ENCODE results near the gene USP24.
"Not testable (repeated sequence)": the region's sequence is repeated elsewhere in the genome, so short reads cannot be mapped to it uniquely, and the experiment has no call there.

The USP24 gene

DNA sequence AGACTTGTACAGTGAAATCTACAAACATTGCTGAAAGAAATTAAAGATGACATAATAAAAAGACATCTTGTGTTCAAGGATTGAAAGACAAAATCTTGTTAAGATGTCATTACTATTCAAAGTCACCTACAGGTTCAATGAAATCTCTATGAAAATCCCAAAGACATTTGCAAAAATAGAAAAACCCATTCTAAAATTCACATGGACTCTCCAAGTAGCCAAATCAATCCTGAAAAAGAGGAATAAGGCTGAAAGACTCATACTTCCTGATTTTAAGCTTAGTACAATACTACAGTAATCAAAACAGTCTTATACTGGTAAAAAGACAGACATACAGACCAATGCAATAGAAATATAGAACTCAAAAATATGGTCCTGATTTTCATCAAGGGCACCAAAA lies 97.2 kb downstream of the USP24 start:
- TF ChIP-seq, protein P1, sequence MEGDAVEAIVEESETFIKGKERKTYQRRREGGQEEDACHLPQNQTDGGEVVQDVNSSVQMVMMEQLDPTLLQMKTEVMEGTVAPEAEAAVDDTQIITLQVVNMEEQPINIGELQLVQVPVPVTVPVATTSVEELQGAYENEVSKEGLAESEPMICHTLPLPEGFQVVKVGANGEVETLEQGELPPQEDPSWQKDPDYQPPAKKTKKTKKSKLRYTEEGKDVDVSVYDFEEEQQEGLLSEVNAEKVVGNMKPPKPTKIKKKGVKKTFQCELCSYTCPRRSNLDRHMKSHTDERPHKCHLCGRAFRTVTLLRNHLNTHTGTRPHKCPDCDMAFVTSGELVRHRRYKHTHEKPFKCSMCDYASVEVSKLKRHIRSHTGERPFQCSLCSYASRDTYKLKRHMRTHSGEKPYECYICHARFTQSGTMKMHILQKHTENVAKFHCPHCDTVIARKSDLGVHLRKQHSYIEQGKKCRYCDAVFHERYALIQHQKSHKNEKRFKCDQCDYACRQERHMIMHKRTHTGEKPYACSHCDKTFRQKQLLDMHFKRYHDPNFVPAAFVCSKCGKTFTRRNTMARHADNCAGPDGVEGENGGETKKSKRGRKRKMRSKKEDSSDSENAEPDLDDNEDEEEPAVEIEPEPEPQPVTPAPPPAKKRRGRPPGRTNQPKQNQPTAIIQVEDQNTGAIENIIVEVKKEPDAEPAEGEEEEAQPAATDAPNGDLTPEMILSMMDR (IDR thresholded peaks at IDR 0.05; ENCODE audit: low read depth, low read length), result no peak
- in situ Hi-C loops (cut with HindIII; ENCODE audit: low sequenced_read_pairs), result no loop called here
- DNase-seq (ENCODE audit: low read depth, low spot score), result no peak
- no peak overlapping the region for H3K4me3 ChIP-seq (ENCODE audit: low read depth, low read length)

DNA sequence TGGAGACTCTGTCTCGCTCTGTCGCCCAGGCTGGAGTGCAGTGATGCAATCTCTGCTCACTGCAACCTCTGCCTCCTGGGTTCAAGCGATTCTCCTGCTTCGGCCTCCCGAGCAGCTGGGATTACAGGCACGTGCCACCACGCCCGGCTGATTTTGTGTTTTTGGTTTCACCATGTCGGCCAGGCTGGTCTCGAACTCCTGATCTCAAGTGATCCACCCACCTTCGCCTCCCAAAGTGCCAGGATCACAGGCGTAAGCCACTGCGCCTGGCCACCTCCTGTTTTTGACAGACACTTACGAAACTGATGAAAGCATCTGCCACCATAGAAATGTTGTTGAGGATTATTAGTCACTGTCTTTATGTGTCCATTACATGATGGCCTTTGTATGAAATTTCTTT lies 106.2 kb downstream of the USP24 start:
- DNase-seq (ENCODE audit: low read depth, low spot score); in situ Hi-C loops (cut with HindIII; ENCODE audit: low sequenced_read_pairs); H3K4me3 ChIP-seq (ENCODE audit: low read depth, low read length): not testable (repeated sequence)

DNA sequence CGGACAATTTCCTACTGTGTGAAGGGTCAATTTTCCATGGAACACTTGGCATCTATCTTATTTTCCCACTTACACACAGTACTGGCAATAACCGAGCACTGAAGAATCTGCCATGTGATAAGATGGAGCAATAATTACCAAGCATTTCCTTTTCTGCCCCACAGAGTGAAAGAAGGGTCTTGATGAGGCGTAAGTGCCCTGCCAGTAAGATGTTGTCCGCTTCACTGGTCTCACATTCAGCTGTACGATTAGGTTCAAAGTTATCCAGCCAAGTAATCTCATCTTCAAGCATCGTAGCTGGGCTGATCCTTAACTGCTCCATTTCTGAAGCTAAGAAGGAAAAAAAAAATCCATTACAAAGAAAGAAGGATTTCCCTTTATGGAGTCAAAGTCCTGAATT lies 108.1 kb downstream of the USP24 start:
- TF ChIP-seq, protein P1 (IDR thresholded peaks at IDR 0.05; ENCODE audit: low read depth, low read length), result no peak
- in situ Hi-C loops (cut with HindIII; ENCODE audit: low sequenced_read_pairs), result no loop called here
- no peak for DNase-seq (ENCODE audit: low read depth, low spot score)
- H3K4me3 ChIP-seq (ENCODE audit: low read depth, low read length), result no peak overlapping the region

DNA sequence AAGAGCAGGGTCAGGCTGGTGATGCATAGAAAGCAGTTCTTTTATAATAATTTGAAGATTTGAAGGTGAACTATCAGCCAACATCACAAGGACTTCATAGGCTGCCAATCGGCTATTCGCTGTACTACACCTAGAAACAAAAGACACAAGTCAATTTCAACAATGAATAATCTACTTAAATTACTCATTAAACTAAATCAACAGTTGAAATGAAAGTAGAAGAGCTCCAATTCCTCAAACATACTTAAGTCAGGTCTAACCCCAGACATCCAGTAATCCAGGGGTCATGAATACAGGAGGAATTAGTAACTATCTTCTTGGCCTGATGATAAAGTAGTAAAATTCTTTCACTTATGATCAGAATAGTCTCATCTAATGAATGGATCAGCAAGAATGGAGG lies 111.3 kb downstream of the USP24 start:
- H3K4me3 ChIP-seq (ENCODE audit: low read depth, low read length), result no peak overlapping the region
- no peak for DNase-seq (ENCODE audit: low read depth, low spot score)
- in situ Hi-C loops (cut with HindIII; ENCODE audit: low sequenced_read_pairs), result no loop called here
- TF ChIP-seq, protein P1 (IDR thresholded peaks at IDR 0.05; ENCODE audit: low read depth, low read length), result no peak

DNA sequence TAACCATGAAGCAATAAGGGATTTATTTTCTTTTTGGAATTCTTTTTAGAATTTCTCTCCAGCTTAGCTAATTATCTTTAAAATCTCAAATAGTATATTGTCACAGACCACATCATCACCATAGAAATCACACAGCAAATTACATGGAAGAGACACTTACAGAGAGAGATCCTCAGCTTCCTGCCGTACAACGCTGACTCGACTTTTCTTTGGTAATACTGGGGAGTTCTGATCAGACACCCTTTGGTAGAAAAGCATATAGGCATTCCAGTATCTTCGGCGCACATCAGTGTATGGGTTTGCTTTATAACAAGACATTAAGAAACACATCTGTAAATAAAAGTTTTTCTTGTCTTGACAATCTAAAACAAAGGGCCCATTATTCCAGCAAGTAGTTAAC lies 120.1 kb downstream of the USP24 start:
- in situ Hi-C loops (cut with HindIII; ENCODE audit: low sequenced_read_pairs), result no loop called here
- TF ChIP-seq, protein P1 (IDR thresholded peaks at IDR 0.05; ENCODE audit: low read depth, low read length), result no peak
- H3K4me3 ChIP-seq (ENCODE audit: low read depth, low read length), result no peak overlapping the region
- no peak for DNase-seq (ENCODE audit: low read depth, low spot score)

DNA sequence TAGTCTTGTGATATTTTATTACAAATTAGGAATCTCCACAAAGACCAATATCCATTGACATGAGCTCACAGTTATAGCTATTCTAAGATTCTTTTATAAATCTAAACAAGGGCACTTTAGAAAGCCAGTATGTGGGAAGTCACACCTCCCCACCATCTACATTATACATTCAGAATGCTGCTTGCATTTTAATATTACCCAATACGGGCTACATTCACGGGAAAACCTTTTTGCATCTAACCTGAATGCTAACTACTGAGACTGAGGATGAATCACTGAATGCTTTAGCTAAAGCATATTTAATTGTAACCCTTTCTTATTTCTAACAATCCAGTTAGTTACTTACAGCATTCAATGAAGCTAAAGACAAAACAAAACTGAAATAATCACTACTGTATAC lies 122.7 kb downstream of the USP24 start:
- TF ChIP-seq, protein P1 (IDR thresholded peaks at IDR 0.05; ENCODE audit: low read depth, low read length), result no peak
- in situ Hi-C loops (cut with HindIII; ENCODE audit: low sequenced_read_pairs), result no loop called here
- H3K4me3 ChIP-seq (ENCODE audit: low read depth, low read length), result no peak overlapping the region
- no peak for DNase-seq (ENCODE audit: low read depth, low spot score)

DNA sequence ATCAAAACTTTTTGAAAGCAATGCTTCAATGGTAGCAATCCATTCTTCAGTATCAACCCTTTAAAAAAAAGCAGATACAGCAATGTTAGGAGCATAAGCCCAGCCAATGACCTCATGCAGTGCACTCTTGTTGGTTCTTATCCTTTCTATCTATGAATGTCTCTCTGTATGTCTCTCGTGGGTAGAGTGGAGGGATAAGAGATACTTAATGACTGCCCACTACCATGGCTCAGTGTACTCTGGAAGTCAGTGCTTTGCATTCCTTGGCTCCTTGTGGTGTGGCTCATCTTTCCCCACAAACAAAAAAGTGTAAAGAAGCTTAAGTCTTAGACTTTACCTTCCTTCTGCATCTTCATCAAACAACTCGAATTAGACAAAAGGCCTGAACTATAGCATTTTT lies 125.5 kb downstream of the USP24 start:
- H3K4me3 ChIP-seq (ENCODE audit: low read depth, low read length), result no peak overlapping the region
- TF ChIP-seq, protein P1 (IDR thresholded peaks at IDR 0.05; ENCODE audit: low read depth, low read length), result no peak
- in situ Hi-C loops (cut with HindIII; ENCODE audit: low sequenced_read_pairs), result no loop called here
- peak; percentile 16 for DNase-seq (ENCODE audit: low read depth, low spot score)
